ENCODE measurements around the gene PTPRD.

GRCh38 chr9:9299134-9299533, 1313.7 kb downstream of the PTPRD start:
- no peak for TF ChIP-seq ARHGAP35 (IDR thresholded peaks at IDR 0.05; ENCODE audit: partially characterized antibody)
- TF ChIP-seq TSHZ1 (CRISPR knock-in tag; IDR thresholded peaks at IDR 0.05) = no peak
- TF ChIP-seq SMARCE1 (IDR thresholded peaks at IDR 0.05) = no peak
- TF ChIP-seq HMGXB4 (CRISPR knock-in tag; IDR thresholded peaks at IDR 0.05) = no peak
- no peak for TF ChIP-seq ZNF785 (CRISPR knock-in tag; IDR thresholded peaks at IDR 0.05)
- TF ChIP-seq HINFP (tag; conservative IDR thresholded peaks at IDR 0.05; ENCODE audit: low read depth) = no peak
- no peak for TF ChIP-seq ZBTB34 (CRISPR knock-in tag; IDR thresholded peaks at IDR 0.05)
